Astrocyte of the hippocampus (primary cell): ENCODE data around the gene C4orf46.
"Not testable (repeated sequence)": the region's sequence is repeated elsewhere in the genome, so short reads cannot be mapped to it uniquely, and the experiment has no call there.

ENCODE experiments used
- DNase-seq: peaks from one replicate; pipeline ENCODE4 v3.0.0; 2011; ENCODE audit warnings: low read depth, low spot score

The C4orf46 gene

DNA sequence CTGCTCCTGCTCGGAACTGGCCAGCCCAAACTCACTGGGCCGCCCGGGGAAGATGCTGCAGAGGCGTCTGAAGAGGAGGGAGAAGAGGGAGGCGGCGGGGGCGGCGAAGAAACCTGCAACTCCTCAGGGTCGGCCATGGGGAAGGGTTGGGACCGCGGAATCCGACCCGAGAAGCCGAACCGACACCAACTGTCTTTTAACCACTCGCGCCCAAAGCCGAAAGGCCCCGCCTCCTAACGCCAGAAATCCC, at the start of gene C4orf46:
Gene C4orf46 (minus strand): TSS at position 223 of the 250 bp plus-strand sequence. CDS start 86 bp downstream, at position 137.
- no peak for DNase-seq

DNA sequence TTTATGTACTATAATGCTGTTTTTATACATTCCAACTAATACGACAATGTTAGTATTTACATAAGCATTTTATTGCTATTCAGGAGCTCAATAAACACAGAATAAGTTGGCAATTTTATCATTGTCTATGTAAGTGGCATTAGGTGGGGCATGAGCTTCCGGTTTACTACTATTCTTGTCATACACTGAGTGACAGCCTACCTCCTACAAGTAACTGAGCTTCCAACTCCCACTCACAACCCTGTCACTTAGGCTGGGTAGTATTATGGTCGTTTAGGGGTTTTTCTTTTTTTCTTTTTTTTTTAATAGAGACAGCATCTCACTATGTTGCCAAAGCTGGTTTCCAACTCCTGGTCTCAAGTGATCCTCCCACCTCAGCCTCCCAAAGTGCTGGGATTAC, 44.1 kb upstream of the C4orf46 start:
- no peak for DNase-seq

DNA sequence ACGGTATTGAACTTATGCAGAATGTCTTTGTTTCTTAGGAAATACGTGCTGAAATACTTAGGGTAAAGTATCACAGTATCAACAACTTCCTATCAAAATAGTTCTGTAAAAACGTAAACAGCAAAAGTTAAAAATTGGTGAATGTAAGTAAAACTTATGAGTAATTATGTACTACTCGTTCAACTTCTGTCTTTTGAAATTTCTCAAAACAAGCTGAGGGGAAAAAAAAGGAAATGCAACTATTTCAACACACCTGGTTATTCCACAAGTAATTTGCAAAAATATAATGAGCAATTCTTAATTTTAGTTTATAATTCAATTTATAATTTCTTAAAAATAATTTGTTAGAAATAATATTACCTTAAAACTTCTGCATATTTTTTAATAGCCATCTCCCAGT, 43.2 kb upstream of the C4orf46 start:
- DNase-seq: no peak

DNA sequence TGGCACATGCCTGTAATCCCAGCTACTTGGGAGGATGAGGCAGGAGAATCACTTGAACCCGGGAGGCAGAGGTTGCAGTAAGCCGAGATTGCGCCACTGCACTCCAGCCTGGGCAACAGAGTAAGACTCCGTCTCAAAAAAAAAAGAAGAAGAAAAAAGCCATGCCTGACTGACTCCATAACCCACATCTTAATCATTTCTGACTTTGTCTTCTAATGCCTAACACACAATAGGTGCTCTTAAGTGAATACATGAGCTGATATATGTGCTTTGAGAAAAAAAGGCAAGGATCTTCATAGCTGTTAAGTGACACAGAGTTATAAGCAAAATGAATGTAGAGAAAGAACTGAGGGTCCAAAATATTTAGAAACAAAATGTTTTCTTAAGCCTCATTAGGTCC, 40.9 kb upstream of the C4orf46 start:
- DNase-seq: not testable (repeated sequence)

DNA sequence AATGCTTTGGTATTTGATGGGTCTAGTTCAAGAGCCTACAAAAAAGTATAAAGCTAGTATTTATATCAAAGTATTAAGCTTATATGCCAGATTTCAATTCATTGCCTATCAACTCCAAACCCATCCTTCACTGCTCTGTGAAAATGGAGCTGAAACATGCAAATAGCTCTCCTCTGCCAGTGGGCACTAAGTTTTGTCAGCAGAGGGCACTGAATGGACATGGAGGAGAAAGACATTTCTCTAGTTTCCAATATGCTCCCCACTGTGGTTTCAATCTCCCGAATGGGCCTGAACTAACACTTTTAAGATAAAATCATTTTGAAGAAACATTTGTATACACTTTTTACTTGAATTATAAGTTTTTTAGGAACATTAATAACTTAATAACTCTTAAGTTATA, 39.1 kb upstream of the C4orf46 start:
- peak; percentile 35 for DNase-seq

DNA sequence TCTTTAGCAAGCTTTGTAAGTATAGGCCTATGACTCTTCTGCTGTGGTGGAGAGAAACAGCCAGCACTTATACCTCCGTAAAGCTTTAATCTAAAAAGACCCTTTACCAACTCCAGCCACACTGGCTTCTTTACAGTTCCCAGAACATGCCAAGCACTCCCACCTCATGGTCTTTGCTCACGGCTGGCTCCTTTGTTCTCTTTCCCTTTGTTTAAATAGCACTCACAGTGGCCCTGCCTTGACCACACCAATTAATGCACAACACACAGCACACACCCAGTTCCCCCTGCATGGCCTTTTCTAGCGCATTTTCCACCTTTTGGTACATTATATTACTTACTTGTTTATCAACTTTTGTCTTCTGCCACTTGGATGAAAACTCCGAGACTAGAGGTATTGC, 32.6 kb upstream of the C4orf46 start:
- DNase-seq: no peak

DNA sequence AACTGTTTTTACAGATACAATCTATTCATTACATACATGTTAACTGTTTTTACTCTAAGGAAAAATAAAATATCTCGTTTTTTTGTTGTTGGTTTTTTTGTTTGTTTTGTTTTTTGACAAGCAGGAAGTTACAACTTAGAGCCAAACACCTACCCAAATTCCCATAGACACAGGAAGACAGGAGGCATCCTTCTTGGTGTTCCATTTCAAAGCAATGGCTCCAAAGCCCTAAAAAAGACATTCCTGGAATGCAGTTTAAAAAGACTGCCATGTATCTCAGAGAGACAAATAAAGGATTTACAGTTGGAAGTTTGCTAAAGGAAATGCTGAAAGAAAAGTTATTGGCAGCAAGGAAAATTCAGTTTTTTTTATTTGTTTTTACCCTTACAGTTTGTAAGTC, 17.1 kb upstream of the C4orf46 start:
- no peak for DNase-seq

DNA sequence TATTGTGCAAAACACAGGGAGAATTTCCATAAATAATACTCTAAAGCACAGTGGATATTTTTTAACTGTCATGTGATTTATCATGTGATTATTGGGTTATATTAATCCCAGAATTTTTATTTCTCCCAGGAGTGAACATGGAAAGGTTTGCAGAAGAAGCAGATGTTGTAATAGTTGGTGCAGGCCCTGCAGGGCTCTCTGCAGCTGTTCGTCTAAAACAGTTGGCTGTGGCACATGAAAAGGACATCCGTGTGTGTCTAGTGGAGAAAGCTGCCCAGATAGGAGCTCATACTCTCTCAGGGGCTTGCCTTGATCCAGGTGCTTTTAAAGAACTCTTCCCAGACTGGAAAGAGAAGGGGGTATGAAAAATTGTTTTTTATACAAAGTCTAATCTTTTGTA, 10.4 kb upstream of the C4orf46 start:
- no peak for DNase-seq

- DNase-seq: no peak
Observed at GRCh38 chr4:158681629-158682028, 9.9 kb upstream of the C4orf46 start.

DNA sequence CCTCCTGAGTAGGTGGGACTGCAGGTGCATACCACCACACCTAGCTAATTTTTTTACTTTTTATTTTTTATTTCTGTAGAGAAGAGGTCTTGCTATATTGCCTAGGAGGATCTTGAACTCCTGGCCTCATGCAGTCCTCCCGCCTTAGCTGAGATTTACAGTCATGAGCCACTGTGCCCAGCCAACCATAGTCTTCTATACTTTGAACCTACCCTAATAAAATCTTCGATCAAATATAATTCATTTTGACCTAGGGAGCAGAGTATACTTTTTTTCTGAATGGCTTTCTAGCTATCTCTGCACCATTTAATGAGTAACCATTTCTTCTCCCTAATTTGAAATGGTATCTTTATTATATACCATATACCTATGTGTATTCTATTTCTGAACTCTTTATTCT, 7.1 kb upstream of the C4orf46 start:
- DNase-seq: no peak

- no peak for DNase-seq
Observed at GRCh38 chr4:158676076-158676475, 4.4 kb upstream of the C4orf46 start.

DNA sequence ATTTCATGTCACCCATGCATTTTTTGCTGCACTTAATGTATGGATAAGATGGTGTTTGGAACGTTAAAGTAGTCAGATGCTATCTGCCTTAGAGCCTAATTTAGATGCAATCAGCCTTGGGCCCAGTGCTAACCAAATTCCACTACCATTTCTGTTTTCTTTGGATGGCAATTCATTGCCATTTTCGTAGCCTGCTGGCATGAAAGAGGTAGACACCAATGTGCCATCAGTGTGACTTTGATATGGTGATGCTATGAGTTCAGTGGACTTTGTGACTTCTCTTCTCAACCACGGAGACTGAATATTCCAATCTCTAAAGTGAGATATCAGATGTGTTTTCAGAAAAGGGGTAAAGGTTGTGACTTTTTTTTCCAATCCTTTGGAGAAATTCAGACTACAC, 1.9 kb upstream of the C4orf46 start:
- no peak for DNase-seq

- DNase-seq: peak; percentile 100
Observed at GRCh38 chr4:158671915-158672806, 474 bp upstream of the C4orf46 start, which contains the start of gene ETFDH. Gene ETFDH (plus strand): TSS chr4:158672296. CDS start chr4:158672457, 161 bp downstream.

DNA sequence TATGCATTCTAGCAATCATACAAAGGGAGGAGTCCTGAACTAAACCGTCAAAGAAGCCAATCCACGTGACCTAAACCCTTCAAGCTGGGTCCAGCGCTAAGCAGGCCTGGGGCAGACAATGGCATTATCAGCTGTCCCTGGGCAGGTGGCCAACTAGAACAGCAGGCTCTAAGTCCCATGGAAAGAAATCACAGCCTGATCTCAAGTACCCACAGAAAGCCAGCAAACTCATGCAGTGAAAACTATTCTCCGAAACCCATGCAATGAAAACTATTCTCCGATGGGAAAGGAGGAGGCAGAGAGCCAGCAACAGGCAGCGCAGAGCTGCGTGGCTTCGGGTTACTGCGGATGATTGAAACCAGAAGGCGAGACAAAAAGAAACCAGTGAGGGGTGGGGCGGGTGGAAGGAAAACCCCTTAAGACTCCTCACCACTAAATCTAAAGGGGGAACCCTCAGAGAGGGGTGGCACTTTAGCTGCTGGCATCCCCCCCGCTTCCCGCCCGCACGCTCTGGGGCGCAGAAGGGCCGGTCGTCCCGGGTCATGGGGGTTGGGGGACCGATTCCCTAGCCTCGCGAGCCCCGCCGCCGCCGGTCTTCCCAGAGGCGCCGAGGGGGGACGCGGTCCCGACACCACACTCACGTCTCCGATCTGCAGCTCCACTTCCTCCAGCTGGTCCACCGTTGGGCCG, 567 bp downstream of the C4orf46 start:
- peak; percentile 87 for DNase-seq

- DNase-seq: no peak
Observed at GRCh38 chr4:158669310-158669709, 2.4 kb downstream of the C4orf46 start.

GRCh38 chr4:158667651-158668198, 4.0 kb downstream of the C4orf46 start:
- DNase-seq: peak; percentile 34

DNA sequence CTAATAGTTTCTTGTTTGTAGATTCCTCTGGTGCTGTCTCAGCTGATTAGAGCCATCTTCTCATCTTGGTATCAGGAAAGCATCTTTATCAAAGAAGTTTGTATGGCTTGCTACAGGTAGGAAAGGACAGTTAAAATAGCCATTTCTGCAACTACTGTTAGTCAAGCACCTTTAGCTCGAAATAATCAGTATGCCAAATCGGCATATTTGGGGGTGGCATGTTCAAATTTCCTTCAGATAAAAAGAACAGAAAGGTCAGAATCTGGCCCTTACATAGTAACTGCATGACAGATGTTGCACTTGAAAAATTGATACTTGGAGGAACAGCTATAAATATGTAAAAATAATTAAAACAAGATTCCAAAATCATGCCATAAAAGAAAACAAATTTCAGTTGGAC, 4.8 kb downstream of the C4orf46 start:
- no peak for DNase-seq

DNA sequence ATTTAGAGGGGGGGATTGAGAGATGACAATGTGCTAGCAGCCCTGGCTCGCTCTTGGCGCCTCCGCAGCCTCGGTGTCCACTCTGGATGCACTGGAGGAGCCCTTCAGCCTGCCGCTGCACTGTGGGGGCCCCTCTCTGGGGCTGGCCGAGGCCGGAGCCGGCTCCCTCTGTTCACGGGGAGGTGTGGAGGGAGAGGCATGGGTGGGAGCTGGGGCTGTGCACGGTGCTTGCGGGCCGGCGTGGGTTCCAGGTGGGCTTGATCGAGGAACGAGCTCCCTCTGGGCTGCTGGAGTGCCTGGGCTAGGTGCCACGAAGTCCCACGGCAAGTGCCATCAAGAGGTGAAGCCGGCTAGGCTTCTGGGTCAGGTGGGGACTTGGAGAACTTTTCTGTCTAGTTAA, 6.9 kb downstream of the C4orf46 start:
- DNase-seq: no peak

- DNase-seq: not testable (repeated sequence)
Observed at GRCh38 chr4:158663707-158664625, 7.7 kb downstream of the C4orf46 start.

GRCh38 chr4:158663255-158663654, 8.4 kb downstream of the C4orf46 start:
- not testable (repeated sequence) for DNase-seq

DNA sequence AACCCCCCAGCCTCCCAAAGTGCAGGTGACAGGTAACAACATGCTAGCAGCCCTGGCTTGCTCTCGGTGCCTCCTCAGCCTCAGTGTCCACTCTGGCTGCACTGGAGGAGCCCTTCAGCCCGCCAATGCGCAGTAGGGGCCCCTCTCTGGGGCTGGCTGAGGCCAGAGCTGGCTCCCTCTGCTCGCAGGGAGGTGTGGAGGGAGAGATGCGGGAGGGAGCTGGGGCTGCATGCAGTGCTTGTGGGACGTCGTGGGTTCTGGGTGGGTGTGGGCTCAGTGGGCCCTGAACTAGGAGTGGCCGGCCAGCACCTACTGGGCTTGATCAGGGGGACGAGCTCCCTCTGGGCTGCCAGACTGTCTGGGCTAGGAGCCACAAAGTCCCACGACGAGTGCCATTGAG, 14.4 kb downstream of the C4orf46 start:
- DNase-seq: no peak

GRCh38 chr4:158656439-158656838, 15.2 kb downstream of the C4orf46 start:
- no peak for DNase-seq
